Panc1 (cell line): Measurements from ENCODE around the gene TINAGL1. TPM values are rescaled to one million over a fixed set of nuclear protein-coding genes. Genes with fewer than 3 reads are reported as not detected.
A peak's percentile ranks its signal among the peaks of the same experiment; 100 is the strongest.

Experiments used
- ATAC-seq: fragments of 200-7000 bp; cut with Tn5 transposase; 2 replicates; pipeline ENCODE4 v1.9.1; 2020; ENCODE audit warnings: mild to moderate bottlenecking, moderate library complexity
- Bru-seq: library from RNA; stranded (reverse); fragments of 400-500 nt; gene quantifications from one replicate; lab custom pipeline; 2021; lab: Mats Ljungman, UMichigan
- BruChase-seq, 2 experiments: library from RNA; stranded (reverse); fragments of 400-500 nt; gene quantifications; one replicate each; lab custom pipeline; 2021; lab: Mats Ljungman, UMichigan
- BruUV-seq: library from RNA; stranded (reverse); fragments of 400-500 nt; replicated peaks from 2 replicates; lab custom pipeline; 2021; lab: Mats Ljungman, UMichigan
- CTCF ChIA-PET: fragments of 300-600 bp; sonication (Branson Sonifier 250); formaldehyde crosslinking; loops from one replicate; lab custom pipeline; 2022; ENCODE audit warnings: antibody characterized with exemption; lab: Charles Lee
- POLR2A ChIA-PET: fragments of 300-600 bp; sonication (Branson Sonifier 250); formaldehyde crosslinking; loops from one replicate; lab custom pipeline; 2022; ENCODE audit warnings: antibody characterized with exemption; lab: Charles Lee
- DNase-seq: peaks from one replicate; pipeline ENCODE4 v3.0.0-alpha.2; 2010; ENCODE audit warnings: low read depth, low spot score
- H3K27ac ChIP-seq: 2 replicates; pipeline ENCODE4 v1.5.1; 2011; ENCODE audit warnings: mild to moderate bottlenecking, low read length, inconsistent platforms
- H3K27me3 ChIP-seq: fragments of 200-500 bp; sonication (Bioruptor generic); 2 replicates; pipeline ENCODE4 v1.6.0; 2014; ENCODE audit warnings: low read length, inconsistent platforms; ENCODE audit not compliant: control insufficient read depth, insufficient read depth
- H3K36me3 ChIP-seq: fragments of 200-500 bp; sonication (Bioruptor generic); 2 replicates; pipeline ENCODE4 v1.5.1; 2014; ENCODE audit warnings: inconsistent platforms, mild to moderate bottlenecking, low read length, moderate library complexity; ENCODE audit not compliant: control insufficient read depth, insufficient read depth
- H3K4me1 ChIP-seq: 2 replicates; pipeline ENCODE4 v1.5.1; 2011; ENCODE audit warnings: inconsistent platforms, mild to moderate bottlenecking, low read length, moderate library complexity; ENCODE audit not compliant: control insufficient read depth, insufficient read depth
- H3K4me3 ChIP-seq, 2 experiments: 2 replicates each; pipeline ENCODE4 v1.5.1; 2011 to 2012; ENCODE audit warnings: low read depth in 2 of 2, low read length in 2 of 2, mild to moderate bottlenecking in 2 of 2, inconsistent platforms in 1 of 2, moderate library complexity in 1 of 2
- H3K9me3 ChIP-seq: fragments of 200-500 bp; sonication (Bioruptor generic); 2 replicates; pipeline ENCODE4 v1.5.1; 2014; ENCODE audit warnings: low read depth, mild to moderate bottlenecking, inconsistent platforms, low read length, moderate library complexity; ENCODE audit not compliant: control insufficient read depth, insufficient read depth
- CTCF ChIP-seq: fragments of 450-650 bp; IDR thresholded peaks from 2 replicates; pipeline ENCODE4 v1.5.1; 2017; ENCODE audit warnings: mild to moderate bottlenecking
- POLR2AphosphoS5 ChIP-seq: IDR thresholded peaks from 2 replicates; pipeline ENCODE4 v1.6.1; 2012; ENCODE audit warnings: mild to moderate bottlenecking, low read depth, low read length, moderate library complexity
- SIN3A ChIP-seq: IDR thresholded peaks from 2 replicates; pipeline ENCODE4 v1.6.1; 2012; ENCODE audit warnings: low read depth, mild to moderate bottlenecking, low read length, moderate library complexity, borderline replicate concordance; ENCODE audit not compliant: insufficient read depth
- TCF7L2 ChIP-seq: IDR thresholded peaks from 2 replicates; pipeline ENCODE4 v1.6.1; 2011; ENCODE audit warnings: mild to moderate bottlenecking, low read depth, low read length, inconsistent platforms
- in situ Hi-C: cut with HindIII; loops from 2 replicates; pipeline ENCODE4 v1.10.0; 2016; ENCODE audit warnings: low sequenced_read_pairs, low pct_unique_long_range_greater_than_20kb
- intact Hi-C: fragments of 100-400 bp; cut with micrococcal nuclease; formaldehyde crosslinking; loops from one replicate; pipeline ENCODE4 v1.10.0; 2022; ENCODE audit not compliant: unreplicated experiment
- long read RNA-seq: library from polyadenylated mRNA; unstranded; transcript quantifications from one replicate; pipeline ENCODE4 v2.0.0, GENCODE V29; 2021; ENCODE audit not compliant: unreplicated experiment
- polyA plus RNA-seq: library from polyadenylated mRNA; unstranded; fragments of >200 nt; gene quantifications from one replicate; pipeline ENCODE4 v1.2.1, GENCODE V29; 2012; ENCODE audit warnings: missing spikeins; ENCODE audit not compliant: insufficient read length
- total RNA-seq: library from RNA; stranded (reverse); gene quantifications from one replicate; pipeline ENCODE4 v1.2.1, GENCODE V29; 2021; ENCODE audit not compliant: unreplicated experiment
- TF ChIP-seq, protein P1 (sequence below), 2 experiments: IDR thresholded peaks; 2 replicates each; pipeline ENCODE4 v1.6.1; 2011 to 2012; ENCODE audit warnings: low read depth in 2 of 2, control low read depth in 1 of 2, low read length in 1 of 2, mild to moderate bottlenecking in 1 of 2, moderate library complexity in 1 of 2; ENCODE audit not compliant: insufficient read depth in 1 of 2

Gene TINAGL1
- total RNA-seq, result 6.1 TPM
- polyA plus RNA-seq, result 4.0 TPM
- Bru-seq, nascent RNA, result percentile 51 among the genes with signal in this experiment
- percentile 58 among the genes with signal in this experiment for BruChase-seq, experiment 1, labeled RNA remaining after a 2-hour chase
- percentile 61 among the genes with signal in this experiment for BruChase-seq, experiment 2, labeled RNA remaining after a 6-hour chase
- long read RNA-seq, partial matches to known transcripts, result 2 of 5 reads
- long read RNA-seq, other reads (novel, unspliced or antisense), result 2 of 5 reads

DNA sequence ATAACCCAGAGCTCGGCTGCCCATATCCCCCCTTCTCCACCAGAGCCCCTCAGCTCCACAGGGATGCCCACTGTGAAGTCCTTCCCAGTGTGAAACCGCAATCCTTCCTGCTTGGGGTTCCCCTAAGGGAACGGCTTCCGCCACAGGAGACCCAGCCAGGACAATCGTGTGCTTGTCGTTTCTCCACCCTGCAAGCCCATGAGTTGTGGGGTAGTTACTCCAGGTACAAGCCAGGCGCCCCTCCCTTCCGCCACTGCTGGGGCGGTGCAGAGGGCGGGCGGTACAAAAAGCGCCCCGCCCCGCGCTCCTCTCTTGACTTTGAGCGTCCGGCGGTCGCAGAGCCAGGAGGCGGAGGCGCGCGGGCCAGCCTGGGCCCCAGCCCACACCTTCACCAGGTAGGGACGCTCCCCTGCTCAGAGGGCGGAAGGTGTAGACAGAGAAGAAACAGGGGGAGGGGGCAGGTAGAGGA lies at the start of gene TINAGL1:
Gene TINAGL1 (plus strand): TSS at position 315 of the 469 bp plus-strand sequence. CDS start 634 bp downstream, outside the sequence.
- POLR2A ChIA-PET, result no interaction called here
- no TSS peak for BruUV-seq
- intact Hi-C loops, result no loop called here
- TF ChIP-seq CTCF (no peak), SIN3A (no peak), POLR2AphosphoS5 (no peak), TCF7L2 (no peak)
- TF ChIP-seq, protein P1, sequence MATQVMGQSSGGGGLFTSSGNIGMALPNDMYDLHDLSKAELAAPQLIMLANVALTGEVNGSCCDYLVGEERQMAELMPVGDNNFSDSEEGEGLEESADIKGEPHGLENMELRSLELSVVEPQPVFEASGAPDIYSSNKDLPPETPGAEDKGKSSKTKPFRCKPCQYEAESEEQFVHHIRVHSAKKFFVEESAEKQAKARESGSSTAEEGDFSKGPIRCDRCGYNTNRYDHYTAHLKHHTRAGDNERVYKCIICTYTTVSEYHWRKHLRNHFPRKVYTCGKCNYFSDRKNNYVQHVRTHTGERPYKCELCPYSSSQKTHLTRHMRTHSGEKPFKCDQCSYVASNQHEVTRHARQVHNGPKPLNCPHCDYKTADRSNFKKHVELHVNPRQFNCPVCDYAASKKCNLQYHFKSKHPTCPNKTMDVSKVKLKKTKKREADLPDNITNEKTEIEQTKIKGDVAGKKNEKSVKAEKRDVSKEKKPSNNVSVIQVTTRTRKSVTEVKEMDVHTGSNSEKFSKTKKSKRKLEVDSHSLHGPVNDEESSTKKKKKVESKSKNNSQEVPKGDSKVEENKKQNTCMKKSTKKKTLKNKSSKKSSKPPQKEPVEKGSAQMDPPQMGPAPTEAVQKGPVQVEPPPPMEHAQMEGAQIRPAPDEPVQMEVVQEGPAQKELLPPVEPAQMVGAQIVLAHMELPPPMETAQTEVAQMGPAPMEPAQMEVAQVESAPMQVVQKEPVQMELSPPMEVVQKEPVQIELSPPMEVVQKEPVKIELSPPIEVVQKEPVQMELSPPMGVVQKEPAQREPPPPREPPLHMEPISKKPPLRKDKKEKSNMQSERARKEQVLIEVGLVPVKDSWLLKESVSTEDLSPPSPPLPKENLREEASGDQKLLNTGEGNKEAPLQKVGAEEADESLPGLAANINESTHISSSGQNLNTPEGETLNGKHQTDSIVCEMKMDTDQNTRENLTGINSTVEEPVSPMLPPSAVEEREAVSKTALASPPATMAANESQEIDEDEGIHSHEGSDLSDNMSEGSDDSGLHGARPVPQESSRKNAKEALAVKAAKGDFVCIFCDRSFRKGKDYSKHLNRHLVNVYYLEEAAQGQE (IDR thresholded peaks at IDR 0.05; ENCODE audit: insufficient read depth in 1 of 2, low read depth in 2 of 2, low read length in 1 of 2), result no peak
- peak within 1 kb of the TSS; percentile 75 for H3K27ac ChIP-seq
- H3K9me3 ChIP-seq, result no peaks in the 10 kb centered on the region
- CTCF ChIA-PET, result interaction anchor here (0.6 kb wide), 1 partner anchor 13 kb away, joined by 4 read pairs; no protein-coding TSS in a partner anchor
- H3K36me3 ChIP-seq, result peaks cover 4% of the 10 kb centered on the region; the same call in 1 of the 2 replicates
- H3K27me3 ChIP-seq, result no peaks in the 10 kb centered on the region
- ATAC-seq, result peak; percentile 27
- in situ Hi-C loops, result no loop called here
- H3K4me1 ChIP-seq, result peaks cover 58% of the 10 kb centered on the region
- DNase-seq, result no peak
- H3K4me3 ChIP-seq, result peak within 1 kb of the TSS; percentile 32 to 34

GRCh38 chr1:31529999-31530684 lies 46.2 kb upstream of the TINAGL1 start:
- no peak overlapping the region for H3K4me3 ChIP-seq
- H3K4me1 ChIP-seq, result no peaks in the 10 kb centered on the region
- in situ Hi-C loops, result no loop called here
- no peaks in the 10 kb centered on the region for H3K36me3 ChIP-seq
- CTCF ChIA-PET, result no interaction called here
- intact Hi-C loops, result no loop called here
- ATAC-seq (no peak), DNase-seq (no peak)
- no peaks in the 10 kb centered on the region for H3K9me3 ChIP-seq
- H3K27me3 ChIP-seq, result peaks cover 3% of the 10 kb centered on the region; the same call in 1 of the 2 replicates
- POLR2A ChIA-PET, result no interaction called here
- no TSS peak for BruUV-seq
- TF ChIP-seq, protein P1 (IDR thresholded peaks at IDR 0.05; ENCODE audit: insufficient read depth in 1 of 2, low read depth in 2 of 2, low read length in 1 of 2), result no peak
- TF ChIP-seq SIN3A (no peak), POLR2AphosphoS5 (no peak), TCF7L2 (no peak), CTCF (no peak)
- H3K27ac ChIP-seq, result no peak overlapping the region
